GM18499 (cell line): ENCODE data around the gene ZBTB7C.

Source experiments
- ATAC-seq: cut with Tn5 transposase; IDR thresholded peaks from one replicate; pipeline ENCODE4 v1.9.1; 2021; ENCODE audit warnings: moderate number of reproducible peaks; ENCODE audit not compliant: insufficient read depth, unreplicated experiment

Gene ZBTB7C

DNA sequence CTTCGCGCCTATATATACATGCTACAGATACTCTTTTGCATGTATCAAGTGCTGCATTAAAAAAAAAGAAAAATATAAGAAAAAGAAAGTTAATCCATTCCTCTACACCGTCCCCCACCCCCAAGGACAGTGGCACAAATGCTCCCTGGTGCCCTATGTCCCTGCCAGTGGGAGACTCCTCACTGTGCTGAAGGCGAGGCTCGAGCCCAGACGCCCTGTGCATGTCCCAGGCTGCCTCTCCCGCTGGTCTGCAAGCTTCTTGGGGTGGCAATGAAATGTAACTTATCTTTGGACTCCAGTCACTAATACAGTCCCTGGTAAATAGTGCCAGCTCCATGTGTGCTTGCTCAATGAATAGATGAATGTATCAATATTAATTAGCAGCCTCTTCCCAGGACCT is 293.2 kb downstream of the ZBTB7C start:
- ATAC-seq, result no peak

DNA sequence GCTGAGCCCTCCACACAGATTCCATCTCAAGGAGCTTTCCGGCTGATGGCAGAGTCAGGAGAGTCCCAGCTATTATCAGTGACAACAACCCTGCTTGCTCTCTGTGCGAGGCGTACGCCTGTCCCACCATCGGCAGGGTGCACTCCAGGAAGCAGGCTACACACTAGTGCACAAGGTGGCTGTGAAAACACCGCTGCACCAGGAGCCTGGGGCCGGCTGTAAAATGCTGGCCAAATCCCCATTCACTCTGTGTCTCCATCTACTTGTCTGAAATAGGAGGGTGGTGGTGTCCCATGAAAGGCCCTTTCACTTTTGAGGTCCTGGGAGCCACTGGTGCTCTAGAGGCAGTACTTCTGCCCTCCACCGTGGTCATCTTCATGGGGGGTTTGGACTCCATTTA is 295.5 kb downstream of the ZBTB7C start:
- no peak for ATAC-seq

DNA sequence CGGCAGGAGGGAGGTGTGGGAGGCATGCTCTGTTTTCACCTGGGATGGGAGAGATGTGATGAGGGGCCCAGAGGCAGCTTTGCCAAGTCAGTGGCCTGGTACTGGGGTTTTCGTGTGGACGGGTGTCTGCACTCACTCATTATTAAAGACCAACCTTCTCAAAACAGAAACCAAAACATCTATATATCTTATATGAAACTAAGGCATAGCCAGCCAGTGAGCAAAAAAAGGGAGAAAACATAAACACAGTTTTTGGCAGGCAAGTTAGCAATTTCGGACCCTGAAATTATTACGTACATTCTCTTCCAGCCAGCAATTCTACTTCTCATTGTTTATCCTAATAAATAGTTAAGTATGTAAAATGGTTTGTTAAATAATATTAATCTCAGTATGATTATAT is 297.6 kb downstream of the ZBTB7C start:
- ATAC-seq, result no peak

DNA sequence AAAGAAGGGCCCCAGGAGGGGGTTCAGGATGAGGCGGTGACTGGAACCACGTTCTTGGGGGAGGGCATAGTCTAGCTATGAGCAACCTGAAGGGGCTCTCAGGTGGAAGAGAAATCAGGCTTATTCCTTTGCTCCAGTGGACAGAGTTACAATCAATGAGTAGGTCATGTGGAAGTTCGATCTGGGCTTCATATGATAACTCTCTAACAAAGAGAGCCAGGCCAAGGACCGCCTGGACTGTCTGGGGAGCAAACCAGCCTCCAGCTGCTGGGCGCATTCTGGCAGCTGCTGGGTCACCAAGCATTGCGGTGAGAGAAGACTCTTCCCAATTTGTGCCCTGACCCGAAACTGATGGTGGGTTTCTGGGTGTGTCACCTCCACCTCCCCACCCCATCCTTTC is 298.4 kb downstream of the ZBTB7C start:
- ATAC-seq, result no peak

DNA sequence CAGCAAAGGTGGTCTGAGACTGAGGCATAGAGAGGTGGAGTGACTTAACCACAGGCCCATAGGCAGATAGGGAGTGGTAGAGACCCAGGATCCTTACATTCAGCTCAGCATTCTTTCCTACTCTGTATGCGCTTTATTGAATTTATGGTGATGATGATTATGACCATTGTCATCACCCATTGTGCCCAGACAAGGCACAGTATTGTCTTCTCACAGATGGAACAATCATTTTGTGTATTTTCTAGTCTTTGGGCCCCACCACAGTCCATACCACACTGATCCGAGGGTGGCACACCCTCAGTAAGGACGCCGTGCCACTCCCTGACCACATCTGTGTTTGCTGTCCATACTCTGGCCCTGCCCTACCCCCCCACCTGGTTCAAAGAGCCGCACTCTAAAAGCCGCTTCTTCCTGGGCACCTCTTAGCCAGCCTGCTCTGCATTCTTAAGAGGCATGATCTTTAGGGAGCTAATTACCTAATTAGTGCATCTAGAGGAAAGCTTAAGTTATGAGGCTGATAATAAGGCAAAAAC is 299.2 kb downstream of the ZBTB7C start:
- ATAC-seq, result no peak

DNA sequence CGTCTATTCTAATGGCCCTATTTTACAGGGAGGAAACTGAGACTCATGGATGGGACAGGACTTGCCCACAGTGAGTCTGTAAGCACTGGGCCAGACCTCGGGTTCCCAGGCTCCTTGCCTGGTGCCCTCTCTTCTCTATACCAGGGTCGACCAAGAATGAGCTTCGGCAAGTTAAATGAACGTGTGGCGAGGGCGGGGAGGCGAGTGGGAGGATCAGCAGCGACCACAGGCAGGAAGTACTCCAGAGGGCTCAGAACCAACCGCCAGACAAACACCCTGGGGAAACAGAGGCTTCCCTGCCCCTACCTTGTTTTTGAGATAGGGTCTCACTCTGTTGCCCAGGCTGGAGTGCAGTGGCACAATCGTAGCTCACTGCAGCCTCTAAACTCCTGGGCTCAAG is 301.0 kb downstream of the ZBTB7C start:
- no peak for ATAC-seq

- ATAC-seq, result no peak
These were observed 302.0 kb downstream of the ZBTB7C start for GRCh38 chr18:48106976-48107781.

GRCh38 chr18:48106498-48106897 is 302.7 kb downstream of the ZBTB7C start:
- ATAC-seq, result no peak

- ATAC-seq, result no peak
These were observed 303.9 kb downstream of the ZBTB7C start for GRCh38 chr18:48105317-48105716.

- no peak for ATAC-seq
These were observed 304.5 kb downstream of the ZBTB7C start for GRCh38 chr18:48104705-48105104.

GRCh38 chr18:48100651-48101165 is 308.5 kb downstream of the ZBTB7C start:
- no peak for ATAC-seq

- ATAC-seq, result no peak
These were observed 309.0 kb downstream of the ZBTB7C start for GRCh38 chr18:48100165-48100575.

- ATAC-seq, result no peak
These were observed 309.6 kb downstream of the ZBTB7C start for GRCh38 chr18:48099481-48100164.

DNA sequence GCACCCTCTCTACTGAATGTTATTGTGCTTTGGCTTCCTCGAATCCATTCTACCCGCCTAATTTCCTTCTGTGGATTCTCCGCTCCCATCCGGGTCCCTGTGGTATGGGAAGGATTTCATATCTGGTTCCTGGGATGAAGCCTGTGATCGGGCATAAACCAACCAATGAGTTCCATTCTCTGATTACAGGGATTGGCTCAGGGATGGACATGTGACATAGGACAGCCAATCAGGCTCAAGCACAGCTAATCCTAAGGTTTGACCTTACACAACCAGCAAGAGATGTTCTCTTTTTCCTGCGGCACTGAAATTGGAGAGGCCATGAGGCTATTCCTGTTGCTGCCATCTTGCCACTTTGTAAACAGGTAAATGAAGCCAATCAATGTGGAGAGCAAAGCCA is 310.6 kb downstream of the ZBTB7C start:
- no peak for ATAC-seq

GRCh38 chr18:48098007-48098406 is 311.2 kb downstream of the ZBTB7C start:
- no peak for ATAC-seq

DNA sequence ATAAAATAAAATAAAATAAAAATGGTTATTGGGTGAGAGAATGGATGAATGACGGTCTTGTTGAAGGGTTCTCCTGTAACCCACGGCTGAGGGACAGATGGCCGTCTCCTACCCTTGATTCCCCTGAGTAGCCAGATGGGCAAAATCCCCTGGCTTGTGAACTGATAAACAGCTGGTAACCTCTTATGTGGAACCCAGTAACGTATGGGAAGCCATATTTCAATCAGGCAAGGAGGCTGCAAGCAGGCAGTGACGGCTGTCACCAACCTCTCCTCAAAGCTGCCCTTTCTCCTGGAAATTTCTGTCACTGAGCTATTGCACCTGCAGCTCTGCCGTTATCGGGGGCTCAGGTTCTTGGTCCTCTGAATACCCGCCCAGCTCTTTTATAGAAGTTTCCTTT is 313.5 kb downstream of the ZBTB7C start:
- ATAC-seq, result no peak

GRCh38 chr18:48093104-48093503 is 316.1 kb downstream of the ZBTB7C start:
- ATAC-seq, result no peak

GRCh38 chr18:48091869-48092497 is 317.2 kb downstream of the ZBTB7C start:
- ATAC-seq, result no peak

GRCh38 chr18:48090702-48091101 is 318.5 kb downstream of the ZBTB7C start:
- ATAC-seq, result no peak

DNA sequence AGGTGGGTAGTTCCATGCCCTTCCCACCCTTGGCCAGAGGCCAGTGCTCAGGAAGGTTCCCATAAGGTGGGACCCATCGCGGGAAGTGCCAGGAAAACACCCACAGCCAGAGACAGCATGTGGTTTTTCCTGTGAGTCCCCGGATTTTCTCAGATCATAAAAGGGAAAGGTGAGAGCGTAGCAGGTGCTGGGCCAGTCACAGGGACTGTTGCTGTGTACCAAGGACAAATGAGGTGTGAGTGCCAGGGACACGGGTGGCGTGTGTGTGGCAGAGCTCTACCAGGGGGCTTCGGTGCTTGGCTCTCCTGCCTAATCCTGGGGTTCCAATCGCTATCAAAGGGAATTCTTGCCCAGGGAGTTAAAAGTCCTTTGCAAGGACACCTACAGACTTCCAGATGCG is 319.2 kb downstream of the ZBTB7C start:
- ATAC-seq, result no peak
